GM18907 (cell line): Measurements from ENCODE around the gene ANKRD36C.
"Not testable (repeated sequence)": the region's sequence is repeated elsewhere in the genome, so short reads cannot be mapped to it uniquely, and the experiment has no call there.

ENCODE experiments used
- ATAC-seq: cut with Tn5 transposase; IDR thresholded peaks from one replicate; pipeline ENCODE4 v1.9.1; 2021; ENCODE audit warnings: mild to moderate bottlenecking, moderate library complexity; ENCODE audit not compliant: unreplicated experiment

The ANKRD36C gene

DNA sequence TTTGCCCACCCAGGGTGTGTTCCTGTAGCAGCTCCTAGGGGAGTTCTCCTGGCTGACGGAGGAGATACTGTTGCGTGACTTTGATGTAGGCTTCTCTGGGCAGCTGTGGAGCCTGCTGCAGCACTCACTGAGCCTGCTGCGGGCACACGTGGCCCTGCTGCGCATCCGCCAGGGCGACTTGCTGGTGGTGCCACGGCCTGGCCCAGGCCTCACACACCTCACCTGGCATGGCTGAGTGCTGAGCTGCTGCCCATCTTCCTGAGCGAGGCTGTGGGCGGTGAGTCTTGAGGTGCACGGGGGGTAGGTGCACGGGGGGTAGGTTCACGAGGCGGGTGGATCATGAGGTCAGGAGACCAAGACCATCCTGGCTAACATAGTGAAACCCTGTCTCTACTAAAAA lies 191.7 kb downstream of the ANKRD36C start:
- no peak for ATAC-seq

DNA sequence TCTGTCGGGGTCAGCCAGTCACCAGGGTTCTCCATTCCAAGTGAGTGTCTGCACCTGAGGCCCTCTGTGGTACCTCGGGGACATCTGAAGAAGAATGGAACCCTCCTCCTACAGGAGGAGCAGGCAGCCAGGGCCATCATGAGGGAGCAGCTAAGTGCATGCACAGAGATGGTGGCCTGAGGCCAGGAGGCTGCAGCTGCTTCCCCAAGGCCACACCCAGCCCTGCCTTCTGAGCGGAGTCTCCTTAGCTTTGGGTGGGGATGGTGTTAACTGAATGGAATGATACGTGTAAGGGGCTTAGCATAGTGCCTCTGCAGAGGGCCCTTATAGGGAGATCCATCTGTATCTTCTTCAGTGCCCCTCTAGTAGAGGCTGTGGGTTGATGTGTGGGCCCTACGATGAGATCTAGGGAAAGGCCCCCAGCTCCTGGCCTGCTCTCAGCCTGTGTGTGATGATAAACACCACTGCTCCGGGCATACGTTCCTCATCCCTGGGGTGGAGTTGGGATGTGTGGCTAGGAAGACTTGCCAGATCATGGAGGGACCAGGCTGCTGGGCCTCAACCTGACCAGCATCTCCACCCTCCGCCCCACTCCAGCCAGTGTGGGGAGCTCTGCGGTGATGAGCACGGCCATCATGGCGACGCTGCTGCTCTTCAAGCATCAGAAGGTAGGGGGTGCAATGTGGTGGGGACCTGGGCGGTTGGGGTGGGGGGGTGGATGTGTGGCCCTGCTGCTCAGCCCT lies 192.3 kb downstream of the ANKRD36C start:
- not testable (repeated sequence) for ATAC-seq

DNA sequence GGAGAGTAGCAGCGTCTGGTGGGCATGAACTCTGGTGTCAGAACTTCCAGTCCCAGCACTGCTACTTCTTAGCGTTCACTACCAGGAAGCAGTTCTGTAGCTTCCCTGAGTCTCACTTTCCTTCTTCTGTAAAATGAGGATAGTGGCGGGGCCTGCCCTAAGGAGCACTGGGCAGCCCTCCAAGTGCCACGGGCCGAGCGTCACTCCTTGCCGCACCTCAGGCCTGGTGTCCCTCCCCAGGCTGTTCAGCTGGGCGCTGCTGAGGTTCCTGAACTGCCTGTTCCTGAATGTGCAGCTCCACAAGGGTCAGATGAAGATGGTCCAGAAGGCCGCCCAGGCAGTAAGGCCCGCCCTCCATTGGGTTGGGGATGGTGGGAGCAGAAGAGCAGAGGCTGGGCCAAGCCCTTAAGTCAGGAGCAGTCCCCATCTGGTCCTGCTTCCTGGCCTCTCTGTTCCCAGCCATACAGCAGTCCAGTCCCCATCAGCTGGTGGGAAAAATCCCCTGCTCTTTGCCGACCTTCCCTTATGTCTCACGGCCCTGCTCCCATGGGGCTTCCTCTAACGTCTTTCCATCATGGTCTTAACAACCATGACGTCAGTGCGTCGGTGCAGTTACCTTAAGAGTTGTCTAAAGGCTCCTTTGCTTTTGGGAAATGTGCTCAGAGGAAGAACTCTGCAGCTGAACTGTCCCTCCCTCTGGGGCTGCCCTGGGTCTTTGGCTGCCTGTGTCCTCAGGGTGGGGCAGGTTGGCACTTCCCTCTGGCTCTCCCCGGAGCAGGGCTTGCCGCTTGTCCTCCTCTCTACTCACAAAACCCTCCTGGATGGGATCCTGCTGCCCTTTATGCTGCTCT lies 195.2 kb downstream of the ANKRD36C start:
- ATAC-seq: not testable (repeated sequence)

DNA sequence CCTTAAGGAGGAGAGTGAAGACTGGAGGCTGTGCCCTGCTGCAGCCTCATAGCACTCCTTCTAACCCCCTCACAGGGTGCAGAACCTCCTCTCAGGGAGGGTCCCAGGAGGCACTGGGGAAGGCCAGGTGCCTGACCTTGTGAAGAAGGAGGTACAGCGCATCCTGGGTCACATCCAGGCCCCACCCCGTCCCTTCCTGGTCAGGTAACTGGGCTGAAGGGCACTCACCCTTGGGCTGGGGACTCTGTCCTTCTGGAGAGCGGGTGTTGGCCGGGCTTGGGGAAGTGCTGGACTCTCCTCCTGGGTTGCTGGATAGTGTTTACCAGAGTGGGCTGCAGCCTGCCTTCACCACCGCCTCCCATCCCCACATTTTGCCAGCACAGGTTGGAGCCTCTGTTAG lies 197.7 kb downstream of the ANKRD36C start:
- ATAC-seq: not testable (repeated sequence)

DNA sequence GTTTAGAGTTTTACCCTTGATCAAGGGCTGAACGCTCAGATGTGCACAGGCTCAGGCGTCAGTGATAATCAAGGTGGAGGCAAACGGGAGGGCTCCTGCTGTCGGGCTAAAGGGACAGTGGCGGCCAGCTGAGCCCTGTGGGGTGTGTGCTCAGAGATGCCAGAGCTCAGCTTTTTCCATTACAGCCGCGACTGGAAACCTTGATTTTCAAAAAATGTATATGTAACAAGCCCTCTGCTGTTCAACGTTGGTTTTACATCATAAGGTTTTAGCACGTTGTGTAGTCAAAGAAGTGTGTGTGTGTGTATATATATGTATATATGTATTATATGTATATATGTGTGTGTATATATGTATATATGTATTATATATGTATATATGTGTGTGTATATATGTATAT lies 201.4 kb downstream of the ANKRD36C start:
- not testable (repeated sequence) for ATAC-seq

GRCh38 chr2:95789385-95789784 lies 202.2 kb downstream of the ANKRD36C start:
- ATAC-seq: not testable (repeated sequence)

DNA sequence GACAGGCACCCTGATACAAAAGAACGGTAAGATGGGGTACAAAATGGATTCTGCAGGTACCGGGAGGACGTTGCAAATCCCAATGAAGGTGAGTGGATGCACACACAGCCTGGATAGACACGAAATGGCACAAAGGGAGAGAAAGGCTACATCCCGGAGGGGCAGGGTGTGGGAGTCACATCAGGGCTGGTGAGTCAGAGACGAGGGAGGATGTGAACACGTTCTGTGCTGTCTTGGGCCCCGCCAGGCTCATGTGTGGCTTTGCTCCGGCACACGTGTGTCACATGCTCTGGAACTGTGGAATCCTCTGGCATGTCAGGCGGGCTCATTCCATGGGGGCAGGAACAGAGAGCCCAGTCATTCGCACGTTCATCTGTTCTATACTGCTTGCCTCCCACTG lies 203.0 kb downstream of the ANKRD36C start:
- not testable (repeated sequence) for ATAC-seq
